ENCODE results near the gene GLP2R.

Gene GLP2R

GRCh38 chr17:9855036-9855435, 29.3 kb downstream of the GLP2R start:
- no peak for DNase-seq (ENCODE audit: low read depth in 2 of 2)

- DNase-seq (ENCODE audit: low read depth in 2 of 2): no peak
Observed at GRCh38 chr17:9859781-9860180, 34.1 kb downstream of the GLP2R start.

- no peak for DNase-seq (ENCODE audit: low read depth in 2 of 2)
Observed at GRCh38 chr17:9860851-9861250, 35.1 kb downstream of the GLP2R start.

GRCh38 chr17:9862220-9862619, 36.5 kb downstream of the GLP2R start:
- DNase-seq (ENCODE audit: low read depth in 2 of 2): no peak

GRCh38 chr17:9862949-9863348, 37.2 kb downstream of the GLP2R start:
- DNase-seq (ENCODE audit: low read depth in 2 of 2): no peak

GRCh38 chr17:9865586-9865985, 39.9 kb downstream of the GLP2R start:
- no peak for DNase-seq (ENCODE audit: low read depth in 2 of 2)

GRCh38 chr17:9868552-9868951, 42.8 kb downstream of the GLP2R start:
- DNase-seq (ENCODE audit: low read depth in 2 of 2): no peak

- no peak for DNase-seq (ENCODE audit: low read depth in 2 of 2)
Observed at GRCh38 chr17:9872852-9873251, 47.1 kb downstream of the GLP2R start.

GRCh38 chr17:9874722-9875121, 49.0 kb downstream of the GLP2R start:
- DNase-seq (ENCODE audit: low read depth in 2 of 2): no peak

GRCh38 chr17:9875441-9875840, 49.7 kb downstream of the GLP2R start:
- no peak for DNase-seq (ENCODE audit: low read depth in 2 of 2)

GRCh38 chr17:9878356-9878755, 52.6 kb downstream of the GLP2R start:
- DNase-seq (ENCODE audit: low read depth in 2 of 2): no peak

GRCh38 chr17:9878786-9879525, 53.2 kb downstream of the GLP2R start:
- DNase-seq (ENCODE audit: low read depth in 2 of 2): no peak

- DNase-seq (ENCODE audit: low read depth in 2 of 2): no peak
Observed at GRCh38 chr17:9880582-9880999, 54.9 kb downstream of the GLP2R start.

GRCh38 chr17:9883451-9883850, 57.7 kb downstream of the GLP2R start:
- no peak for DNase-seq (ENCODE audit: low read depth in 2 of 2)

- DNase-seq (ENCODE audit: low read depth in 2 of 2): no peak
Observed at GRCh38 chr17:9886141-9886930, 60.6 kb downstream of the GLP2R start.

- no peak for DNase-seq (ENCODE audit: low read depth in 2 of 2)
Observed at GRCh38 chr17:9887508-9887907, 61.8 kb downstream of the GLP2R start.

- no peak for DNase-seq (ENCODE audit: low read depth in 2 of 2)
Observed at GRCh38 chr17:9890124-9890523, 64.4 kb downstream of the GLP2R start.

- DNase-seq (ENCODE audit: low read depth in 2 of 2): no peak
Observed at GRCh38 chr17:9893411-9894012, 67.8 kb downstream of the GLP2R start.

- DNase-seq (ENCODE audit: low read depth in 2 of 2): no peak
Observed at GRCh38 chr17:9894231-9894630, 68.5 kb downstream of the GLP2R start.

- DNase-seq (ENCODE audit: low read depth in 2 of 2): no peak
Observed at GRCh38 chr17:9895923-9896322, 70.2 kb downstream of the GLP2R start.

- no peak for DNase-seq (ENCODE audit: low read depth in 2 of 2)
Observed at GRCh38 chr17:9897372-9897968, 71.7 kb downstream of the GLP2R start.

GRCh38 chr17:9898812-9899211, 73.1 kb downstream of the GLP2R start:
- no peak for DNase-seq (ENCODE audit: low read depth in 2 of 2)

Data from stimulated activated CD4-positive, alpha-beta T cell treated with anti-CD3 and anti-CD28 coated beads, Interleukin-1b, Interleukin-23, amount 100 ng/mL, for 4 hours (primary cell).